K562 (cell line): ENCODE results near the gene COL1A1. TPM values are rescaled to one million over a fixed set of nuclear protein-coding genes. Genes with fewer than 3 reads are reported as not detected.

Source experiments
- ATAC-seq: fragments of 200-7000 bp; cut with Tn5 transposase; 3 replicates; pipeline ENCODE4 v1.9.1; 2020; ENCODE audit warnings: moderate library complexity
- BruUV-seq: library from RNA; stranded (reverse); fragments of 400-500 nt; replicated peaks from 2 replicates; lab custom pipeline; 2021; lab: Mats Ljungman, UMichigan
- CTCF ChIA-PET: fragments of 300-600 bp; formaldehyde crosslinking; extraction: SDS; loops from one replicate; lab custom pipeline; 2021; ENCODE audit warnings: low intra/inter-chr PET ratio; lab: Yijun Ruan, JAX
- POLR2A ChIA-PET: fragments of 300-600, 350-650 bp; sonication (Branson Sonifier 250); formaldehyde crosslinking; extraction: SDS; loops from one replicate; lab custom pipeline; 2021; ENCODE audit warnings: antibody characterized with exemption, inconsistent platforms; lab: Yijun Ruan, JAX
- DNase-seq, 4 experiments: peaks; one replicate each; pipeline versions ENCODE4 v3.0.0 to v3.0.0-alpha.2; 2011 to 2018; ENCODE audit warnings: low spot score in 3 of 4, mixed read lengths in 3 of 4; ENCODE audit errors: extremely low read depth in 1 of 4
- FAIRE-seq: peaks from 2 replicates; lab custom pipeline; 2011; peaks lifted over from hg19 to GRCh38; lab: Jason Lieb, UNC
- H2AFZ ChIP-seq: 2 replicates; pipeline ENCODE4 v1.6.0; 2011; ENCODE audit warnings: low read depth, low read length, control low read depth, inconsistent platforms
- H3K27ac ChIP-seq: fragments of 200-600 bp; 3 replicates; pipeline ENCODE4 v1.8.0; 2011; ENCODE audit warnings: low read depth, mild to moderate bottlenecking, control low read depth, inconsistent platforms, low read length, moderate library complexity, mixed read lengths; ENCODE audit errors: extremely low read depth
- H3K27me3 ChIP-seq, 2 experiments: fragments of 300-600 bp in 1 of 2; 2 replicates in 1 of 2; 3 replicates in 1 of 2; pipeline versions ENCODE4 v1.6.0 to v1.8.0; 2011; ENCODE audit warnings: inconsistent platforms in 2 of 2, low read length in 2 of 2, mild to moderate bottlenecking in 1 of 2, mixed read lengths in 1 of 2, moderate library complexity in 1 of 2; ENCODE audit not compliant: control insufficient read depth in 2 of 2, insufficient read depth in 2 of 2
- H3K36me3 ChIP-seq: fragments of 300-600 bp; 3 replicates; pipeline ENCODE4 v1.8.0; 2011; ENCODE audit warnings: mild to moderate bottlenecking, low read length, inconsistent platforms; ENCODE audit not compliant: control insufficient read depth, insufficient read depth
- H3K4me1 ChIP-seq, 2 experiments: fragments of 200-600 bp in 1 of 2; replicated peaks in 1 of 2; 2 replicates in 1 of 2; 3 replicates in 1 of 2; pipeline versions ENCODE4 v1.5.1 to v1.8.0; 2011; ENCODE audit warnings: inconsistent platforms in 2 of 2, low read length in 2 of 2, mild to moderate bottlenecking in 1 of 2, mixed read lengths in 1 of 2, moderate library complexity in 1 of 2; ENCODE audit not compliant: control insufficient read depth in 2 of 2, insufficient read depth in 2 of 2
- H3K4me2 ChIP-seq: 2 replicates; pipeline ENCODE4 v1.6.1; 2011; ENCODE audit warnings: low read length, control low read depth, inconsistent platforms, mixed read lengths; ENCODE audit not compliant: insufficient read depth
- H3K4me3 ChIP-seq: fragments of 200-600 bp; sonication (generic), shearing (Covaris generic); 2 replicates; pipeline ENCODE4 v1.5.1; 2016; ENCODE audit warnings: control low read depth, inconsistent platforms
- H3K79me2 ChIP-seq: fragments of 200-600 bp; 3 replicates; pipeline ENCODE4 v1.8.0; 2011; ENCODE audit warnings: low read length, inconsistent platforms; ENCODE audit not compliant: control insufficient read depth, insufficient read depth
- H3K9ac ChIP-seq, 2 experiments: 2 replicates each; pipeline versions ENCODE4 v1.6.0 to v1.6.1; 2011; ENCODE audit warnings: low read depth in 2 of 2, low read length in 2 of 2, control low read depth in 1 of 2, inconsistent platforms in 1 of 2, mild to moderate bottlenecking in 1 of 2, mixed read lengths in 1 of 2; ENCODE audit not compliant: insufficient read depth in 1 of 2
- H3K9me1 ChIP-seq: one replicate; pipeline ENCODE4 v1.6.0; 2011; ENCODE audit warnings: inconsistent platforms, mild to moderate bottlenecking, low read length, moderate library complexity; ENCODE audit not compliant: control insufficient read depth, insufficient read depth
- H3K9me3 ChIP-seq: replicated peaks from 2 replicates; pipeline ENCODE4 v1.5.1; 2011; ENCODE audit warnings: low read depth, low read length, inconsistent platforms; ENCODE audit not compliant: control insufficient read depth, insufficient read depth
- H4K20me1 ChIP-seq: replicated peaks from 2 replicates; pipeline ENCODE4 v1.6.1; 2011; ENCODE audit warnings: low read length, inconsistent platforms, mixed read lengths; ENCODE audit not compliant: control insufficient read depth, insufficient read depth
- CCNT2 ChIP-seq: IDR thresholded peaks from 2 replicates; pipeline ENCODE4 v1.6.1; 2011; ENCODE audit warnings: borderline replicate concordance, low read depth, mild to moderate bottlenecking, moderate library complexity, mixed read lengths, low read length; ENCODE audit not compliant: insufficient read length; ENCODE audit errors: extremely low read depth
- EP400 ChIP-seq: fragments of 450-650 bp; IDR thresholded peaks from 2 replicates; pipeline ENCODE4 v1.6.1; 2017; ENCODE audit warnings: antibody characterized with exemption, mild to moderate bottlenecking, moderate library complexity
- MTA3 ChIP-seq: fragments of 450-650 bp; formaldehyde crosslinking; IDR thresholded peaks from 2 replicates; pipeline ENCODE4 v1.6.1; 2017; ENCODE audit warnings: mild to moderate bottlenecking, borderline replicate concordance
- MXI1 ChIP-seq: IDR thresholded peaks from 2 replicates; pipeline ENCODE4 v1.6.1; 2011; ENCODE audit warnings: low read depth, mild to moderate bottlenecking, improper control_type of control experiment, low read length
- NFYB ChIP-seq: IDR thresholded peaks from 2 replicates; pipeline ENCODE4 v1.6.1; 2011; ENCODE audit warnings: mild to moderate bottlenecking, moderate library complexity; ENCODE audit not compliant: insufficient read length; ENCODE audit errors: extremely low read depth
- RBM17 ChIP-seq: fragments of 200-400 bp; formaldehyde crosslinking; IDR thresholded peaks from 2 replicates; pipeline ENCODE4 v1.6.1; 2017; ENCODE audit warnings: low read depth, mild to moderate bottlenecking, low read length, borderline replicate concordance
- ZC3H11A ChIP-seq: IDR thresholded peaks from 2 replicates; pipeline ENCODE4 v1.6.1; 2012; ENCODE audit warnings: low read depth, low read length, improper control_type of control experiment
- ZNF174 ChIP-seq: fragments of 250-450 bp; sonication (Bioruptor Pico); IDR thresholded peaks from 2 replicates; pipeline ENCODE4 v1.4.0; 2020; ENCODE audit warnings: mild to moderate bottlenecking
- ZNF197 ChIP-seq: fragments of 200-800 bp; sonication (Bioruptor generic); IDR thresholded peaks from 2 replicates; pipeline ENCODE4 v1.6.1; 2016; ENCODE audit warnings: low read depth, missing genetic modification characterization, missing compliant biosample characterization
- ZNF239 ChIP-seq: fragments of 250-450 bp; sonication (Bioruptor Pico); IDR thresholded peaks from 2 replicates; pipeline ENCODE4 v1.4.0; 2020; ENCODE audit warnings: mild to moderate bottlenecking
- ZNF583 ChIP-seq: fragments of 250-450 bp; sonication (Bioruptor Pico); IDR thresholded peaks from 2 replicates; pipeline ENCODE4 v1.4.0; 2020
- WGBS: fragments of 100-300 bp; shearing (Covaris generic); methylation state at CpG from one replicate; pipeline ENCODE4 v1.1.6; 2016; ENCODE audit warnings: low coverage, mixed read lengths; ENCODE audit not compliant: insufficient coverage; ENCODE audit errors: missing lambda C conversion rate; 5-methylcytosine and 5-hydroxymethylcytosine counted together
- in situ Hi-C: fragments of 300-500 bp; cut with MboI; formaldehyde crosslinking; loops from 4 replicates; pipeline ENCODE4 v1.15.0; 2018; ENCODE audit warnings: inconsistent platforms, mixed read lengths
- intact Hi-C: fragments of 100-400 bp; cut with micrococcal nuclease; formaldehyde crosslinking; loops from 2 replicates; pipeline ENCODE4 v1.14.2; 2022
- polyA plus RNA-seq, 8 experiments: library from polyadenylated mRNA; depleted of rRNA in 4 of 8; stranded (reverse) in 5 of 8; unstranded in 3 of 8; fragments of >200 nt; fragmentation: Nextera tagmentation in 2 of 8; fragmentation: Illumina TruSeq in 1 of 8; extraction: Ambion mirVana in 2 of 8; extraction: Trizol in 1 of 8; gene quantifications; 2 replicates each; pipeline versions ENCODE4 v1.2.1 to v1.2.3, GENCODE V29; 2011 to 2014; ENCODE audit warnings: inconsistent platforms in 1 of 8, missing spikeins in 1 of 8
- total RNA-seq, 7 experiments: library from RNA; depleted of rRNA in 6 of 7; stranded (reverse); fragments of >200 nt in 6 of 7; fragmentation: Illumina TruSeq in 2 of 7; extraction: Trizol in 2 of 7; gene quantifications; 2 replicates each; pipeline versions ENCODE4 v1.2.1 to v1.2.3, GENCODE V29; 2011 to 2021; ENCODE audit warnings: low replicate concordance in 1 of 7
- TF ChIP-seq, protein P1 (sequence below): sonication (generic); IDR thresholded peaks from 2 replicates; pipeline ENCODE4 v1.6.1; 2016
- TF ChIP-seq, protein P2 (sequence below): fragments of 450-650 bp; IDR thresholded peaks from one replicate; pipeline ENCODE4 v1.6.1; 2018; ENCODE audit warnings: mild to moderate bottlenecking, moderate library complexity; ENCODE audit not compliant: partially characterized antibody

Gene COL1A1
- total and polyA plus RNA-seq, 9 of the 15 experiments (the other 6 are each of a cell fraction or from before 2014, with no cell fraction given): 0.04 to 3.4 (median 0.18) TPM

DNA sequence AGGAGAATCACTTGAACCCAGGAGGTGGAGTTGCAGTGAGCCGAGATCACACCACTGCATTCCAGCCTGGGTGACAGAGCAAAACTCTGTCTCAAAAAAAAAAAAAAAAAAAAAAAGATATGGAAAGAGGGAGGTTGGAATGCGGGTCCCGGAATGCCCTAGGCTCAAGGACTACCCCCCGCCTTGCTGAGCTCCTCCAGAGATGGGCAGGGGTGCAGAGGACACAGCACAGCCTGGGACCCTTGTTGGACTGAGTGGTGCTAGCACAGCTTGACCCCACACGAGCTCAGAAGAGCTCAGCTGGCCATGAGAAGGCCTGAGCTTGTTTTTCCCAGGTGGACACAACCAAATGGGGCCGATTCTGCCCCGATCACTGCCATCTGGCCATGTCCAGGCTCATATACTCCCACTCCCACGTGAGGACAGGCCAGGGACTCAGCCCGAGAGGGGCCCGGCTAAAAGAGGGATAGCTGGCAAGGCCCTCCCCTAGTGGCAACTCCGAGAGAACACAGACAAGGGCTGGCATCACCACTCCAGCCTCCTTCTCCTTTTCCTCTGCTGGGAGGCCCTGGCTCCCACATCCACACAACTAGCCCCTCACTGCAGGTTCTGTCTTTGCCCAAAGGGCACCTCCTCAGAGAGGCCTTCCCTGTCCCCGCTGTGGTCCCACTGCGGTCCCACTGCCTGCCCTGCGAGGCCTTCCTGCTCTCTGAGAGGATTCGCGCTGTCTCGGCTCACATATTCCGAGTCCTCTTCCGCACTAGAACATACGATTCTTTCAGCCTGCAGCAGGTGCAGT is 24.7 kb downstream of the COL1A1 start (continued):
- no peak for TF ChIP-seq NFYB
- TF ChIP-seq ZC3H11A: no peak
- TF ChIP-seq, protein P1, sequence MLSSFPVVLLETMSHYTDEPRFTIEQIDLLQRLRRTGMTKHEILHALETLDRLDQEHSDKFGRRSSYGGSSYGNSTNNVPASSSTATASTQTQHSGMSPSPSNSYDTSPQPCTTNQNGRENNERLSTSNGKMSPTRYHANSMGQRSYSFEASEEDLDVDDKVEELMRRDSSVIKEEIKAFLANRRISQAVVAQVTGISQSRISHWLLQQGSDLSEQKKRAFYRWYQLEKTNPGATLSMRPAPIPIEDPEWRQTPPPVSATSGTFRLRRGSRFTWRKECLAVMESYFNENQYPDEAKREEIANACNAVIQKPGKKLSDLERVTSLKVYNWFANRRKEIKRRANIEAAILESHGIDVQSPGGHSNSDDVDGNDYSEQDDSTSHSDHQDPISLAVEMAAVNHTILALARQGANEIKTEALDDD: no peak
- no peak for TF ChIP-seq RBM17
- TF ChIP-seq MXI1: no peak
- no peak for TF ChIP-seq ZNF174 (CRISPR knock-in tag)
- TF ChIP-seq, all 486 proteins: peak for 0

DNA sequence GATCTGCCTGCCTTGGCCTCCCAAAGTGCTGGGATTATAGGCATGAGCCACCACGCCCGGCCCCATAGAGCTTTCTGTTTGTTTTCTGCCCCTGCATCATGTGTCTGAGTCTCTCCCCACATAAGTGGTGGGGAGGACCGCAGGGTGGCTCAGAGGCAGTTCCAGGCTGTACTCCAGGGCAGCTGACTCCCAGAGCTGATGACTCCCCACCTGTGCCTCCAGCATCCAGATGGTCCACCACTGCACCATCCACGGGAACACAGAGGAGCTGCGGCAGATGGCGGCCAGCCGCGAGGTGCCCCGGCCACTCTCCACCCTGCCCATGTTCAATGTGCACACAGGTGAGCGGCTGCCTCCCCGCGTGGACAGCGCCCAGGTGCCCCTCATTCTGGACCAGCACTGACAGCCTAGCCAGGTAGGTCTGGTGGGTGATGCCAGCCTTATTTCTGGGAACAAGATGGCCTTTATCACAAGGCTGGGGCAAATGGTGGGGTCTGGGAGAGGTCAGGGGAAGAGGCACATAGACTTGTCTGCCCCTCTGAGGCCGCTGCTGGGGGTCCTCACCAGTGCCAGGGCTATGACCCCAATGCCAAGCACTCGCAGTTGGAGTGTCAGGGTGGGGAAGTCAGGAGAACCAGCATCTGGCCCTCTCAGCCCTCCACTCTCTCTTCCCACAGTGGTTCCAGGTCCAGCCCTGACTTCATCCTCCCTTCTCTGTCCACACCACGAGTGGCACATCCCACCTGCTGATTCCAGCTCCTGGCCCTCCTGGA is 26.2 kb downstream of the COL1A1 start:
- WGBS: 31% methylated on average over 13 of the region's 16 CpGs
- no peak for DNase-seq
- Histone ChIP-seq H3K9me3 (no peaks in the 10 kb centered on the region), H3K9me1 (no peaks in the 10 kb centered on the region), H2AFZ (no peak overlapping the region), H3K27me3 (peaks cover 2 to 11% of the 10 kb centered on the region in 2 experiments; a peak in 2 of 5 replicates), H3K79me2 (no peaks in the 10 kb centered on the region), H3K27ac (no peak overlapping the region), H3K4me1 (peaks cover 5 to 18% of the 10 kb centered on the region in 2 experiments; a peak in 3 of 5 replicates), H3K36me3 (no peaks in the 10 kb centered on the region), H3K4me2 (no peak overlapping the region), H3K9ac (peak overlapping the region in 1 of 2 experiments; percentile 43; a peak in 2 of 4 replicates), H4K20me1 (peaks cover 9% of the 10 kb centered on the region), H3K4me3 (no peak overlapping the region)
- FAIRE-seq: no peak
- ATAC-seq: no peak
- intact Hi-C loops: no loop called here
- TF ChIP-seq CCNT2: no peak
- TF ChIP-seq MTA3: no peak
- TF ChIP-seq ZNF239 (CRISPR knock-in tag): no peak
- TF ChIP-seq EP400: no peak
- no peak for TF ChIP-seq ZNF197
- TF ChIP-seq, protein P2, sequence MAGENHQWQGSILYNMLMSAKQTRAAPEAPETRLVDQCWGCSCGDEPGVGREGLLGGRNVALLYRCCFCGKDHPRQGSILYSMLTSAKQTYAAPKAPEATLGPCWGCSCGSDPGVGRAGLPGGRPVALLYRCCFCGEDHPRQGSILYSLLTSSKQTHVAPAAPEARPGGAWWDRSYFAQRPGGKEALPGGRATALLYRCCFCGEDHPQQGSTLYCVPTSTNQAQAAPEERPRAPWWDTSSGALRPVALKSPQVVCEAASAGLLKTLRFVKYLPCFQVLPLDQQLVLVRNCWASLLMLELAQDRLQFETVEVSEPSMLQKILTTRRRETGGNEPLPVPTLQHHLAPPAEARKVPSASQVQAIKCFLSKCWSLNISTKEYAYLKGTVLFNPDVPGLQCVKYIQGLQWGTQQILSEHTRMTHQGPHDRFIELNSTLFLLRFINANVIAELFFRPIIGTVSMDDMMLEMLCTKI: no peak
- TF ChIP-seq ZNF583 (CRISPR knock-in tag): no peak
- ChIA-PET POLR2A (interaction anchor here (0.6 kb wide), 1 partner anchor 191 kb away, joined by 3 read pairs; no protein-coding TSS in a partner anchor), CTCF (no interaction called here)
- in situ Hi-C loops: no loop called here
- no TSS peak for BruUV-seq
